Thoracic aorta (tissue), 2 donors: ENCODE data around the gene MEIS2. TPM values are rescaled to one million over a fixed set of nuclear protein-coding genes. Genes with fewer than 3 reads are reported as not detected.

Experiments
- ATAC-seq: fragments of 150-250 bp; one replicate; pipeline ENCODE4 v1.8.0; 2017; ENCODE audit warnings: low read depth; ENCODE audit not compliant: insufficient number of reproducible peaks, low FRiP score
- DNase-seq: peaks from one replicate; pipeline ENCODE4 v3.0.0-alpha.2; 2020; ENCODE audit warnings: low spot score
- H3K27ac ChIP-seq, 2 donors: fragments of 200-600 bp; sonication (generic); 1 replicate in 1 of 2; 2 replicates in 1 of 2; pipeline ENCODE4 v1.5.1; 2016; ENCODE audit warnings: mild to moderate bottlenecking in 2 of 2, moderate library complexity in 2 of 2
- H3K27me3 ChIP-seq: fragments of 200-600 bp; sonication (generic); replicated peaks from 2 replicates; pipeline ENCODE4 v1.6.0; 2016; ENCODE audit warnings: mild to moderate bottlenecking; ENCODE audit not compliant: insufficient read depth
- H3K36me3 ChIP-seq: fragments of 200-600 bp; sonication (generic); one replicate; pipeline ENCODE4 v1.5.1; 2016
- H3K4me1 ChIP-seq, 2 donors: fragments of 200-600 bp; sonication (generic); 1 replicate in 1 of 2; 2 replicates in 1 of 2; pipeline versions ENCODE4 v1.5.1 to v1.6.0; 2016; ENCODE audit warnings: low read depth in 2 of 2, mild to moderate bottlenecking in 1 of 2; ENCODE audit not compliant: control insufficient read depth in 1 of 2
- H3K4me3 ChIP-seq: fragments of 200-600 bp; sonication (generic); 2 replicates; pipeline ENCODE4 v1.5.1; 2016; ENCODE audit warnings: mild to moderate bottlenecking
- H3K9me3 ChIP-seq: fragments of 200-600 bp; sonication (generic); 2 replicates; pipeline ENCODE4 v1.5.1; 2016
- CTCF ChIP-seq: fragments of 200-600 bp; sonication (generic); IDR thresholded peaks from one replicate; pipeline ENCODE4 v1.5.1; 2019; ENCODE audit warnings: antibody characterized with exemption
- total RNA-seq, 2 donors: library from RNA; depleted of rRNA; stranded (reverse); fragments of >200 nt; gene quantifications; one replicate each; pipeline versions ENCODE4 v1.1.0 to v1.2.3, GENCODE V29; 2016

The MEIS2 gene
- total RNA-seq, 2 donors from 2014 or later = 46.4 to 57.2 TPM

GRCh38 chr15:36887214-36887961 is 213.0 kb downstream of the MEIS2 start:
- H3K4me3 ChIP-seq = peak overlapping the region; percentile 52
- no peaks in the 10 kb centered on the region for H3K36me3 ChIP-seq
- no peak for TF ChIP-seq CTCF
- H3K27ac ChIP-seq = no peak overlapping the region
- H3K9me3 ChIP-seq = no peaks in the 10 kb centered on the region
- no peak for DNase-seq
- no peaks in the 10 kb centered on the region for H3K27me3 ChIP-seq
- peaks cover 13% of the 10 kb centered on the region in 2 donors for H3K4me1 ChIP-seq
- no peak for ATAC-seq

GRCh38 chr15:36886701-36887100 is 213.6 kb downstream of the MEIS2 start:
- H3K36me3 ChIP-seq = no peaks in the 10 kb centered on the region
- no peak overlapping the region for H3K4me3 ChIP-seq
- DNase-seq (no peak), ATAC-seq (no peak)
- no peaks in the 10 kb centered on the region for H3K9me3 ChIP-seq
- no peak for TF ChIP-seq CTCF
- peaks cover under 1% of the 10 kb centered on the region for H3K27me3 ChIP-seq
- peaks cover 13% of the 10 kb centered on the region in 2 donors for H3K4me1 ChIP-seq
- H3K27ac ChIP-seq = no peak overlapping the region

- no peak for ATAC-seq
- Histone ChIP-seq H3K27me3 (peaks cover 5% of the 10 kb centered on the region), H3K36me3 (no peaks in the 10 kb centered on the region), H3K9me3 (no peaks in the 10 kb centered on the region), H3K27ac (no peak overlapping the region), H3K4me1 (peaks cover 13% of the 10 kb centered on the region in 2 donors), H3K4me3 (no peak overlapping the region)
- no peak for DNase-seq
- TF ChIP-seq CTCF = no peak
These were observed 214.2 kb downstream of the MEIS2 start for GRCh38 chr15:36886191-36886590.

- ATAC-seq (no peak), DNase-seq (no peak)
- no peak overlapping the region for H3K4me3 ChIP-seq
- TF ChIP-seq CTCF = no peak
- H3K36me3 ChIP-seq = no peaks in the 10 kb centered on the region
- H3K27me3 ChIP-seq = peaks cover 6% of the 10 kb centered on the region
- H3K9me3 ChIP-seq = no peaks in the 10 kb centered on the region
- H3K27ac ChIP-seq = no peak overlapping the region
- peaks cover 13 to 17% of the 10 kb centered on the region in 2 donors for H3K4me1 ChIP-seq
These were observed 214.6 kb downstream of the MEIS2 start for GRCh38 chr15:36885771-36886170.

GRCh38 chr15:36884936-36885635 is 215.3 kb downstream of the MEIS2 start:
- H3K36me3 ChIP-seq = no peaks in the 10 kb centered on the region
- TF ChIP-seq CTCF = no peak
- no peak overlapping the region for H3K27ac ChIP-seq
- peaks cover 13 to 24% of the 10 kb centered on the region in 2 donors for H3K4me1 ChIP-seq
- no peaks in the 10 kb centered on the region for H3K9me3 ChIP-seq
- DNase-seq (no peak), ATAC-seq (no peak)
- no peak overlapping the region for H3K4me3 ChIP-seq
- H3K27me3 ChIP-seq = peaks cover 6% of the 10 kb centered on the region
